Progenitor cell of endocrine pancreas (in vitro differentiated cells): ENCODE measurements around the gene FABP2. TPM values are rescaled to one million over a fixed set of nuclear protein-coding genes. Genes with fewer than 3 reads are reported as not detected.

Source experiments
- DNase-seq: peaks from one replicate; pipeline ENCODE4 v3.0.0; 2021; ENCODE audit warnings: low spot score; ENCODE audit not compliant: unreplicated experiment
- H3K27ac Mint-ChIP-seq: 2 replicates; pipeline ENCODE4 v1.8.0; 2021; ENCODE audit warnings: mild to moderate bottlenecking, moderate library complexity, mixed read lengths
- H3K27me3 Mint-ChIP-seq: 2 replicates; pipeline ENCODE4 v1.8.0; 2021; ENCODE audit warnings: mixed read lengths
- H3K36me3 Mint-ChIP-seq: 2 replicates; pipeline ENCODE4 v1.8.0; 2022; ENCODE audit warnings: mixed read lengths; ENCODE audit not compliant: insufficient read depth
- H3K4me1 Mint-ChIP-seq: 2 replicates; pipeline ENCODE4 v1.8.0; 2021; ENCODE audit warnings: low read depth, mixed read lengths
- H3K4me3 Mint-ChIP-seq: 2 replicates; pipeline ENCODE4 v1.8.0; 2021; ENCODE audit warnings: low read depth, mild to moderate bottlenecking, moderate library complexity, mixed read lengths
- H3K9me3 Mint-ChIP-seq: 2 replicates; pipeline ENCODE4 v1.8.0; 2021; ENCODE audit warnings: low read depth, mixed read lengths
- total RNA-seq: library from RNA; stranded (reverse); gene quantifications from 2 replicates; pipeline ENCODE4 v1.2.1, GENCODE V29; 2021
- TF ChIP-seq, protein P1 (sequence below): fragments of 200-600 bp; sonication (generic); IDR thresholded peaks from one replicate; pipeline ENCODE4 v1.5.0; 2021; ENCODE audit warnings: antibody characterized with exemption, mild to moderate bottlenecking; ENCODE audit not compliant: unreplicated experiment

The FABP2 gene
- total RNA-seq, 1 donor from 2014 or later: not detected

DNA sequence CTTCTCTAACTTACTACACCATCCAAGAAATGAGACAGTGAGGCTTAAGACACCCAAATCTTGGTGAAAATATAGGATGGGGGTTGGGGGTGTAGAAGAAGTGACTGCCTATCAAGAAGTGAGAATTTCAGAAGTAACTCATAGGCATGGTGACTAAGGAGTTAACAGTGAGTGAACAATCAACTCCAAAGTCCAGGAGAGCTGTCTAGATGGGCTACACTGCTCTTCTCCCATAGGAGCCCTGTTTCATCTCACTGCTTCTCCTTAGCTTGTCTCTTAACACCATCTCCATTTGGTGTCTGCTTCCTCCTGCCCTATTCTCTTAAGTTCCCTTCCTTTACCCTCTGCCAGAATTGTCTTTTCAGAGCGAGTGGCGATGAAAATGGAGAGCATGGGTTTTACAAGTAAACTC is 22.7 kb downstream of the FABP2 start:
- H3K27ac Mint-ChIP-seq: peak overlapping the region; percentile 100
- peaks cover 3% of the 10 kb centered on the region for H3K9me3 Mint-ChIP-seq
- no peaks in the 10 kb centered on the region for H3K27me3 Mint-ChIP-seq
- DNase-seq: no peak
- TF ChIP-seq, protein P1, sequence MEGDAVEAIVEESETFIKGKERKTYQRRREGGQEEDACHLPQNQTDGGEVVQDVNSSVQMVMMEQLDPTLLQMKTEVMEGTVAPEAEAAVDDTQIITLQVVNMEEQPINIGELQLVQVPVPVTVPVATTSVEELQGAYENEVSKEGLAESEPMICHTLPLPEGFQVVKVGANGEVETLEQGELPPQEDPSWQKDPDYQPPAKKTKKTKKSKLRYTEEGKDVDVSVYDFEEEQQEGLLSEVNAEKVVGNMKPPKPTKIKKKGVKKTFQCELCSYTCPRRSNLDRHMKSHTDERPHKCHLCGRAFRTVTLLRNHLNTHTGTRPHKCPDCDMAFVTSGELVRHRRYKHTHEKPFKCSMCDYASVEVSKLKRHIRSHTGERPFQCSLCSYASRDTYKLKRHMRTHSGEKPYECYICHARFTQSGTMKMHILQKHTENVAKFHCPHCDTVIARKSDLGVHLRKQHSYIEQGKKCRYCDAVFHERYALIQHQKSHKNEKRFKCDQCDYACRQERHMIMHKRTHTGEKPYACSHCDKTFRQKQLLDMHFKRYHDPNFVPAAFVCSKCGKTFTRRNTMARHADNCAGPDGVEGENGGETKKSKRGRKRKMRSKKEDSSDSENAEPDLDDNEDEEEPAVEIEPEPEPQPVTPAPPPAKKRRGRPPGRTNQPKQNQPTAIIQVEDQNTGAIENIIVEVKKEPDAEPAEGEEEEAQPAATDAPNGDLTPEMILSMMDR: no peak
- peaks cover 18% of the 10 kb centered on the region for H3K36me3 Mint-ChIP-seq
- H3K4me1 Mint-ChIP-seq: peaks cover 17% of the 10 kb centered on the region
- H3K4me3 Mint-ChIP-seq: peak overlapping the region; percentile 98

DNA sequence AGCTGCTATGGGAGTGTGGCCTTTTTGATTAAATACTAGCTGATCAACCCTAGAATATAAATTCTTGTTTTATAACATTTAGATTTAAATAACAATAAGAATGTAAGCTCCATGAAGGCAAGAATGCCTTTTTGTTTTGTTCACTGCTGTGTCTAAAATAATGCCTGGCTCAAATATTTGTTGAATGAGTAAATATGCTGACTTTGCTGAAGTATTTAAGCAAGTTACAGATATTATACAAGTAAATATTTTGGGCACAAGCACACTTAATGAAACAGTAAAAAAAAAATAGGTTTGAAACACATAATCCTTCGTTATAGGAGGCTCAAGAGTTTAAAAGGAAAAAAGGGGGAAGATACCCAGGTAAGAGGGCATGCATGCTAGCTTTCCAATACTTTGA is 24.1 kb downstream of the FABP2 start:
- Mint-ChIP-seq H3K36me3 (peaks cover 19% of the 10 kb centered on the region), H3K4me3 (no peak overlapping the region), H3K9me3 (peaks cover 3% of the 10 kb centered on the region), H3K27me3 (no peaks in the 10 kb centered on the region), H3K4me1 (peaks cover 17% of the 10 kb centered on the region), H3K27ac (no peak overlapping the region)
- DNase-seq: no peak
- TF ChIP-seq, protein P1: no peak

DNA sequence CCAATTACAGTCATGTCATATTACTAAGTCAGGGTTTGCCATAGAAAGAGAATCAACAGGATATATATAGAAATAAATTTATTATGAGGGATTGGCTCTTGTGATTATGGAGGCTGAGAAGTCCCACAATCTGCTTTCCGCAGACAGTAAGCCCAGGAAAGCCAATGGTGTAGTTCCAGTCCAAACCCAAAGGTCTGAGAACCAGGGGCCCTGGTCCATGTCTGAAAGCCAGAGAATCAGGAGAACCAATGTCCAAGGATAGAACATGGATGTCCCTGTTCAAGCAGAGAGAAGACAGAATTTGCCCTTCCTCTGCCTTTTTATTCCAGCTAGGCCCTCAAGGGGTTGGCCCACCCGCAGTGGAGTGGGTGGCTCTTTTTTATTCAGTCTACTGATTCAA is 25.6 kb downstream of the FABP2 start:
- peaks cover 3% of the 10 kb centered on the region for H3K9me3 Mint-ChIP-seq
- peaks cover 17% of the 10 kb centered on the region for H3K4me1 Mint-ChIP-seq
- no peak overlapping the region for H3K4me3 Mint-ChIP-seq
- H3K27ac Mint-ChIP-seq: no peak overlapping the region
- TF ChIP-seq, protein P1: no peak
- peaks cover 23% of the 10 kb centered on the region for H3K36me3 Mint-ChIP-seq
- no peaks in the 10 kb centered on the region for H3K27me3 Mint-ChIP-seq
- DNase-seq: no peak

DNA sequence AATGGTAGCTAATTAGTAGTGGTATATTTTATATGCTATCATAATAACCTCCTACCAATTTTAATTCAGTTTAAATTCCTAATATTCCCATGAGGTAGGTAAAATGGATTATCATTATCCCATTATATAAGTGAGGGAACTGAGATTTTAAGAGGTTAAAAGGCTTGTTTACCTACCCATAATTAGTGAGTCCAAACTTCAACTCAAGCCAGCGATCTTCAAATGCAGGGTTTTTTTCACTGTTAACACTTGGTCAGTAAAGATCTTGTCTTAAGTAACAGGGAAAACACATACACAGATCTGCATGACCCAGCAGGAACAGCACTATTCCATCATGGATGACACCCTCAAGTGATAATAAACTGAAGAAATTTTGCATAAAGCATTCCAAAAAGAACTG is 31.3 kb downstream of the FABP2 start:
- Mint-ChIP-seq H3K9me3 (no peaks in the 10 kb centered on the region), H3K36me3 (peaks cover 5% of the 10 kb centered on the region), H3K4me3 (no peak overlapping the region), H3K27ac (no peak overlapping the region), H3K27me3 (no peaks in the 10 kb centered on the region), H3K4me1 (peaks cover 5% of the 10 kb centered on the region)
- TF ChIP-seq, protein P1: no peak
- DNase-seq: no peak

DNA sequence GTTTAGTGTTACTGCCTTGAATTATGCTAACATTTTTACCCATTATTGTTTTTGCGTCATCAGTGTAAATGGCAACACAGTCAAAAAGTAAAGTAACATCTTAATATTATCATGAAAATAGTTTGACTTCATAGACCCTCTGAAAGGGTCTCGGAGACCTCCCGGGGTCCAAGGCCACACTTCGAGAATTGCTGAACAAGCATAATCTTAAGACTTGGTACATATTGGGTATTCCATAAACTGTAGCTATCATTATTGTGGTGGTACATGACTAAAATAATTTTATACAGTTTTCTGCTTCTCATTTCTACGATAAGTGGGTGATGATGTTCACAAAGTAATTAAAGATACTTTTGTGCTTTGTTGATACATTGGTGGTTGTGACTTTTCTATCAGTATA is 32.6 kb downstream of the FABP2 start:
- Mint-ChIP-seq H3K9me3 (no peaks in the 10 kb centered on the region), H3K27ac (no peak overlapping the region), H3K4me3 (no peak overlapping the region), H3K27me3 (no peaks in the 10 kb centered on the region), H3K4me1 (peaks cover 10% of the 10 kb centered on the region), H3K36me3 (peaks cover 5% of the 10 kb centered on the region)
- DNase-seq: no peak
- TF ChIP-seq, protein P1: no peak
